ENCODE measurements around the gene HBA1.

GRCh38 chr16:149024-149660, 27.3 kb upstream of the HBA1 start:
- no peak for TF ChIP-seq EZH2 (IDR thresholded peaks at IDR 0.05; ENCODE audit: borderline replicate concordance, low read length)
- no peak for TF ChIP-seq CTCF (conservative IDR thresholded peaks at IDR 0.05 in 1 of 2, IDR thresholded peaks at IDR 0.05 in 1 of 2; ENCODE audit: extremely low read depth in 1 of 2, insufficient read depth in 1 of 2, low read depth in 1 of 2, low read length in 2 of 2)
